Spleen (tissue), 7 donors: ENCODE data around the gene ST6GALNAC3.

Experiments
- POLR2AphosphoS5 ChIP-seq, 3 donors: sonication (generic); formaldehyde crosslinking; IDR thresholded peaks; one replicate each; pipeline ENCODE4 v1.5.1; 2017; ENCODE audit warnings: antibody characterized with exemption in 3 of 3
- TF ChIP-seq, protein P1 (sequence below), 11 experiments: fragments of 200-600 bp in 7 of 11; fragments of 450-650 bp in 4 of 11; sonication (generic) in 4 of 11; IDR thresholded peaks in 8 of 11; conservative IDR thresholded peaks in 3 of 11; 1 replicate in 7 of 11; 2 replicates in 4 of 11; pipeline versions ENCODE4 v1.4.0 to v1.8.0; 2016 to 2021; ENCODE audit warnings: antibody characterized with exemption in 11 of 11, inconsistent platforms in 4 of 11, mild to moderate bottlenecking in 1 of 11
- donor health status: DM: no; HTN: no; CAD: no; lungs with moderate emphysema.
- donor health status: DM: no; HTN: no; CAD: no.
- donor health status: DM: no; HTN: no; CAD: no.

DNA sequence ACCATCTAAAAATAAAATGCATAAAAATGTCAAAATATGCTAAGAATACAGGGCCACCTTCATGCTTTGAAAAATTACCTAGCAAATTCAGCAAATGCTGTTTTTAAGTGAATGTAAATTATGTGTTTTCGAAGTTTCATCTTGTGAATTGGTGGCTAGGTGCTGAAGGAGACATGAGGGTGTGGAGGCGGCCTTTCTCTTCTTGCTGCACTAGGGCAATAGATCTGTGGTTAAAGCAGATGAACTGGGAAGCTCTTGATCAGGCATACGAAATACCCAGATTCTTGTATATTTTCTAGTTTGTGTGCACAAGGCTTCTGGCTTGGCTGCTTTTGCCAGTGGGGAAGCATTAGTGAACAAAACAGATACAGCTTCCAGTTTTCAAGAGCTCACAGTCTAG is 224.5 kb downstream of the ST6GALNAC3 start:
- no peak for TF ChIP-seq POLR2AphosphoS5 (IDR thresholded peaks at IDR 0.05)
- TF ChIP-seq, protein P1, sequence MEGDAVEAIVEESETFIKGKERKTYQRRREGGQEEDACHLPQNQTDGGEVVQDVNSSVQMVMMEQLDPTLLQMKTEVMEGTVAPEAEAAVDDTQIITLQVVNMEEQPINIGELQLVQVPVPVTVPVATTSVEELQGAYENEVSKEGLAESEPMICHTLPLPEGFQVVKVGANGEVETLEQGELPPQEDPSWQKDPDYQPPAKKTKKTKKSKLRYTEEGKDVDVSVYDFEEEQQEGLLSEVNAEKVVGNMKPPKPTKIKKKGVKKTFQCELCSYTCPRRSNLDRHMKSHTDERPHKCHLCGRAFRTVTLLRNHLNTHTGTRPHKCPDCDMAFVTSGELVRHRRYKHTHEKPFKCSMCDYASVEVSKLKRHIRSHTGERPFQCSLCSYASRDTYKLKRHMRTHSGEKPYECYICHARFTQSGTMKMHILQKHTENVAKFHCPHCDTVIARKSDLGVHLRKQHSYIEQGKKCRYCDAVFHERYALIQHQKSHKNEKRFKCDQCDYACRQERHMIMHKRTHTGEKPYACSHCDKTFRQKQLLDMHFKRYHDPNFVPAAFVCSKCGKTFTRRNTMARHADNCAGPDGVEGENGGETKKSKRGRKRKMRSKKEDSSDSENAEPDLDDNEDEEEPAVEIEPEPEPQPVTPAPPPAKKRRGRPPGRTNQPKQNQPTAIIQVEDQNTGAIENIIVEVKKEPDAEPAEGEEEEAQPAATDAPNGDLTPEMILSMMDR (IDR thresholded peaks at IDR 0.05 in 8 of 11, conservative IDR thresholded peaks at IDR 0.05 in 3 of 11): no peak
